AG04449 (cell line): ENCODE measurements around the gene PRKACB.

Experiments used
- CTCF ChIA-PET: fragments of 350-600 bp; formaldehyde crosslinking; extraction: SDS; loops from one replicate; lab custom pipeline; 2021; ENCODE audit warnings: antibody characterized with exemption; lab: Yijun Ruan, JAX
- POLR2A ChIA-PET: fragments of 400-600, 350-600 bp; formaldehyde crosslinking; extraction: SDS; loops from one replicate; lab custom pipeline; 2020; ENCODE audit warnings: antibody characterized with exemption, inconsistent platforms; lab: Yijun Ruan, JAX
- DNase-seq: peaks from one replicate; pipeline ENCODE4 v3.0.0-alpha.2; 2010; ENCODE audit warnings: low read depth, low spot score
- H3K4me3 ChIP-seq: 2 replicates; pipeline ENCODE4 v1.5.1; 2011; ENCODE audit warnings: low read depth, mild to moderate bottlenecking, control low read depth, low read length
- CTCF ChIP-seq: IDR thresholded peaks from one replicate; pipeline ENCODE4 v1.5.1; 2011; ENCODE audit warnings: mild to moderate bottlenecking, moderate library complexity, low read length, control low read depth, inconsistent platforms; ENCODE audit not compliant: insufficient read depth; ENCODE audit errors: missing control alignments

The PRKACB gene

GRCh38 chr1:84268346-84268745 lies 124.3 kb downstream of the PRKACB start:
- no peak for TF ChIP-seq CTCF
- no peak for DNase-seq
- ChIA-PET POLR2A (no interaction called here), CTCF (no interaction called here)
- H3K4me3 ChIP-seq: no peak overlapping the region

GRCh38 chr1:84269306-84269705 lies 125.2 kb downstream of the PRKACB start:
- ChIA-PET POLR2A (no interaction called here), CTCF (no interaction called here)
- no peak overlapping the region for H3K4me3 ChIP-seq
- TF ChIP-seq CTCF: no peak
- no peak for DNase-seq

- CTCF ChIA-PET: no interaction called here
- POLR2A ChIA-PET: interaction anchor here (0.6 kb wide), 1 partner anchor 27 kb away, joined by 3 read pairs; no protein-coding TSS in a partner anchor
- H3K4me3 ChIP-seq: no peak overlapping the region
- no peak for TF ChIP-seq CTCF
- DNase-seq: no peak
Observed at GRCh38 chr1:84271441-84272151, 127.5 kb downstream of the PRKACB start.

GRCh38 chr1:84272401-84272800 lies 128.3 kb downstream of the PRKACB start:
- POLR2A ChIA-PET: no interaction called here
- CTCF ChIA-PET: no interaction called here
- no peak for TF ChIP-seq CTCF
- no peak overlapping the region for H3K4me3 ChIP-seq
- DNase-seq: no peak

- no peak for DNase-seq
- H3K4me3 ChIP-seq: no peak overlapping the region
- ChIA-PET CTCF (no interaction called here), POLR2A (no interaction called here)
- no peak for TF ChIP-seq CTCF
Observed at GRCh38 chr1:84277343-84278059, 133.4 kb downstream of the PRKACB start.

- ChIA-PET CTCF (no interaction called here), POLR2A (no interaction called here)
- H3K4me3 ChIP-seq: no peak overlapping the region
- no peak for TF ChIP-seq CTCF
- no peak for DNase-seq
Observed at GRCh38 chr1:84278905-84279304, 134.8 kb downstream of the PRKACB start.
